ENCODE data around the gene PEX5. TPM values are rescaled to one million over a fixed set of nuclear protein-coding genes. Genes with fewer than 3 reads are reported as not detected.
"Not testable (repeated sequence)": the region's sequence is repeated elsewhere in the genome, so short reads cannot be mapped to it uniquely, and the experiment has no call there.

The PEX5 gene
- total RNA-seq, 1 donor from 2014 or later: 21.5 TPM

- Histone ChIP-seq H3K4me1 (ENCODE audit: insufficient read depth, low read length) (no peaks in the 10 kb centered on the region), H3K4me3 (ENCODE audit: insufficient read depth, low read depth, low read length) (no peak overlapping the region), H3K79me2 (ENCODE audit: insufficient read depth, low read length) (no peaks in the 10 kb centered on the region), H3K4me2 (ENCODE audit: low read length) (no peak overlapping the region), H3K27me3 (ENCODE audit: insufficient read depth, low read length) (no peaks in the 10 kb centered on the region), H4K20me1 (ENCODE audit: insufficient read depth, low read length) (no peaks in the 10 kb centered on the region), H3K9me3 (ENCODE audit: insufficient read depth, low read depth, low read length) (no peaks in the 10 kb centered on the region), H3K9ac (ENCODE audit: low read length) (no peak overlapping the region), H3K36me3 (ENCODE audit: insufficient read depth, low read length) (no peaks in the 10 kb centered on the region), H3K27ac (ENCODE audit: low read depth, low read length) (no peak overlapping the region), H2AFZ (ENCODE audit: low read depth, low read length) (no peak overlapping the region)
- Mint-ChIP-seq H3K4me1 (ENCODE audit: low read depth, unreplicated experiment) (no peaks in the 10 kb centered on the region), H3K36me3 (ENCODE audit: low read depth, unreplicated experiment) (no peaks in the 10 kb centered on the region), H3K4me3 (ENCODE audit: unreplicated experiment) (no peak overlapping the region), H3K27ac (ENCODE audit: unreplicated experiment) (no peak overlapping the region), H3K27me3 (ENCODE audit: low read depth, unreplicated experiment) (peaks cover 24% of the 10 kb centered on the region), H3K9me3 (ENCODE audit: unreplicated experiment) (no peaks in the 10 kb centered on the region)
- FAIRE-seq: no peak
- no peak for DNase-seq (ENCODE audit: low read depth)
- TF ChIP-seq EZH2 (IDR thresholded peaks at IDR 0.05; ENCODE audit: insufficient read depth, low read length) (no peak), CTCF (IDR thresholded peaks at IDR 0.05; ENCODE audit: insufficient read depth, low read depth, low read length) (no peak)
These were observed 11.0 kb upstream of the PEX5 start for GRCh38 chr12:7178481-7178880.

- H4K20me1 ChIP-seq (ENCODE audit: insufficient read depth, low read length): no peaks in the 10 kb centered on the region
- FAIRE-seq (no peak), DNase-seq (ENCODE audit: low read depth) (no peak)
- no peak overlapping the region for H3K9ac ChIP-seq (ENCODE audit: low read length)
- Mint-ChIP-seq H3K4me3 (ENCODE audit: unreplicated experiment) (no peak overlapping the region), H3K27me3 (ENCODE audit: low read depth, unreplicated experiment) (peaks cover 22% of the 10 kb centered on the region), H3K4me1 (ENCODE audit: low read depth, unreplicated experiment) (no peaks in the 10 kb centered on the region), H3K36me3 (ENCODE audit: low read depth, unreplicated experiment) (no peaks in the 10 kb centered on the region), H3K27ac (ENCODE audit: unreplicated experiment) (no peak overlapping the region), H3K9me3 (ENCODE audit: unreplicated experiment) (peaks cover 3% of the 10 kb centered on the region)
- no peaks in the 10 kb centered on the region for H3K9me3 ChIP-seq (ENCODE audit: insufficient read depth, low read depth, low read length)
- H3K4me2 ChIP-seq (ENCODE audit: low read length): no peak overlapping the region
- no peak overlapping the region for H3K4me3 ChIP-seq (ENCODE audit: insufficient read depth, low read depth, low read length)
- TF ChIP-seq CTCF (IDR thresholded peaks at IDR 0.05; ENCODE audit: insufficient read depth, low read depth, low read length) (no peak), EZH2 (IDR thresholded peaks at IDR 0.05; ENCODE audit: insufficient read depth, low read length) (no peak)
- H2AFZ ChIP-seq (ENCODE audit: low read depth, low read length): no peak overlapping the region
- H3K4me1 ChIP-seq (ENCODE audit: insufficient read depth, low read length): no peaks in the 10 kb centered on the region
- no peaks in the 10 kb centered on the region for H3K27me3 ChIP-seq (ENCODE audit: insufficient read depth, low read length)
- no peak overlapping the region for H3K27ac ChIP-seq (ENCODE audit: low read depth, low read length)
- H3K79me2 ChIP-seq (ENCODE audit: insufficient read depth, low read length): no peaks in the 10 kb centered on the region
- no peaks in the 10 kb centered on the region for H3K36me3 ChIP-seq (ENCODE audit: insufficient read depth, low read length)
These were observed 8.8 kb upstream of the PEX5 start for GRCh38 chr12:7180685-7181084.

- H3K79me2 ChIP-seq (ENCODE audit: insufficient read depth, low read length); H3K9me3 ChIP-seq (ENCODE audit: insufficient read depth, low read depth, low read length); H3K36me3 Mint-ChIP-seq (ENCODE audit: low read depth, unreplicated experiment); H2AFZ ChIP-seq (ENCODE audit: low read depth, low read length); H4K20me1 ChIP-seq (ENCODE audit: insufficient read depth, low read length); H3K27ac ChIP-seq (ENCODE audit: low read depth, low read length); H3K4me1 Mint-ChIP-seq (ENCODE audit: low read depth, unreplicated experiment); H3K27ac Mint-ChIP-seq (ENCODE audit: unreplicated experiment); H3K4me2 ChIP-seq (ENCODE audit: low read length); H3K9me3 Mint-ChIP-seq (ENCODE audit: unreplicated experiment); H3K27me3 Mint-ChIP-seq (ENCODE audit: low read depth, unreplicated experiment); FAIRE-seq; DNase-seq (ENCODE audit: low read depth); H3K9ac ChIP-seq (ENCODE audit: low read length); H3K36me3 ChIP-seq (ENCODE audit: insufficient read depth, low read length); H3K4me3 Mint-ChIP-seq (ENCODE audit: unreplicated experiment); H3K4me3 ChIP-seq (ENCODE audit: insufficient read depth, low read depth, low read length); H3K27me3 ChIP-seq (ENCODE audit: insufficient read depth, low read length): not testable (repeated sequence)
- H3K4me1 ChIP-seq (ENCODE audit: insufficient read depth, low read length): peaks cover 20% of the 10 kb centered on the region
These were observed 3.4 kb upstream of the PEX5 start for GRCh38 chr12:7186058-7186457.
